GM19025 (cell line): ENCODE data around the gene MYL6B.
"Not testable (repeated sequence)": the region's sequence is repeated elsewhere in the genome, so short reads cannot be mapped to it uniquely, and the experiment has no call there.

ENCODE experiments used
- ATAC-seq: cut with Tn5 transposase; IDR thresholded peaks from one replicate; pipeline ENCODE4 v1.9.1; 2021; ENCODE audit warnings: mild to moderate bottlenecking, low read depth, moderate library complexity; ENCODE audit not compliant: unreplicated experiment

MYL6B gene

GRCh38 chr12:56163533-56164344 lies 11.4 kb downstream of the MYL6B start:
- no peak for ATAC-seq

DNA sequence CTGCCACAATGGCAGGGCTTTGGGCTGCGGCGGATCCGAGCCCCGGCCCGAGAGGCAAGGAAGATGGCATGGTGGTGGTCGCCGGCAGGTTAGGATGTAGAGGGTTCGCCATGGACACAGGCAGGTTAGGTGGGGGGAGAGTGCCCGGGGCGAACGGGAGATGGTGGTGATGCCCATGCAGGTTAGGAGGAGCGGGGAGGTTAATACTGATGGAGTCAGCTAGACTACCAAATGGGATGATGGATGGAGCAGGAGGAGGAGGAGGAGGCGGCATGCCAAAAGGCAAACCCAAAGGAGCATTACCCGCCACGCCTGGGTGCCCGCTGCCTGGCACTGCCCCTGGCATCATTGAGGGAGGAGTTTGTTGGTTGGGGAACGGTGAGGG lies 11.9 kb downstream of the MYL6B start:
- no peak for ATAC-seq

DNA sequence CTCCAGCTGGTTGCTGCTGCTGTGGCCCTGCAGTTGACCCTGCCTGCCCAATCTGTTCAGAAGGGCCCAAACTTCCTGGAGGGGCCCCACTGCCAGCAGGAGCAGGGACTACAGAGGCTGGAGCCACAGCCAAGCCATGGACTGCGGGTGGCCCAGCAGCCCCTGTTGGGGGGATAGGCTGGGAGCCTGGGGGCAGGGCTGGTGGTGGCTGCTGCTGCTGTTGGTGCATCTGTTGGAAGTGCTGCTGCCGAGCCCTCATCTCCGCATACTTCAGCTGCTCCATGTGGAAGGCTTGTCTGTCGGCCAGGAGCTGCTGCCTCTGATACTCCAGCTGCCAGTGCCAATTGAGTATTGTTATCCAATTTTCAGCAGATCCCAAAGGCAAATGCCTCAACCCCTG lies 13.0 kb downstream of the MYL6B start:
- ATAC-seq, result no peak

DNA sequence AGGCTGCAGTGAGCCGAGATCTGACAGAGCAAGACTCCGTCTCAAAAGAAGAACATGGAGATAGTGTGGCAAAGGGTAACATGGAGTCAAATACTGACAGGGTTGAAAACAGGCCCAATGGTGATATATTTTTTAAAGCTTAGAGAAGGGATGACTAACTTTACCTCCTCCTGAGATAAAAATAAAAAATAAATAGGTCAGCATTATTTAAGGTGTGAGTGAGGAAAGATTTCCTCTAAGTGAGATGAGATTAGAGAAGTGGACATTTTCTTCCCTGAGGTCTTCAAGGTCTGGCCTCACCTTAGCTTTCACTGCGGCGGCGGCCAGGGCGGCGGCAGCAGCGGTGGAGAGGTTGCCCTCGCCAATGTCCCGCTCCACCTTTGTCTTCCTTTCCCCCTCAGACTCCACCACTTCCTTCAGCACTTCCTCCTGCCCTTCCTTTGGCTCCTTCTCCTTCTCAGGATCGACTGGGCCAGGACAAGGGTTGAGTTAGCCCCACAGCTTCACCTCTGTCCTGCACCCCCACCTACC lies 16.9 kb downstream of the MYL6B start:
- ATAC-seq, result no peak

DNA sequence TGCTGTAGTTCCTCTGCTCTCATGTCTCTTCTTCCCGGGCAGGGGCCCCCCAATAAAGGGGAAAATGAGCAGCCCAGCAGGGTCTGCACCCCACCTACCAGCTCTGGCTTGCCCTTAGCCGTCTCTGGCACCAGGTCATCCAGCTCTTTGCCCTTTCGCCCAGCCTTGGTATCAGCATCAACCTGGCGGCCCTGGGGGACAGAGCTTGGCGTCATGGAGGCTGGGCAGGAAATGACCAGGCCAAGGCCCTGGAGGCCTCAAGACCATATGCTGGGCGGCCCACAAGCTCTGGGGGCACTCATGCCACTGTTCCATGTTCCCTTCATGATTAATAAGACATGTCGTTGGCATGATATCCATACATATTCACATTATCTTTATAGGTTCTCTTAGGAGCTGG lies 20.5 kb downstream of the MYL6B start:
- no peak for ATAC-seq

DNA sequence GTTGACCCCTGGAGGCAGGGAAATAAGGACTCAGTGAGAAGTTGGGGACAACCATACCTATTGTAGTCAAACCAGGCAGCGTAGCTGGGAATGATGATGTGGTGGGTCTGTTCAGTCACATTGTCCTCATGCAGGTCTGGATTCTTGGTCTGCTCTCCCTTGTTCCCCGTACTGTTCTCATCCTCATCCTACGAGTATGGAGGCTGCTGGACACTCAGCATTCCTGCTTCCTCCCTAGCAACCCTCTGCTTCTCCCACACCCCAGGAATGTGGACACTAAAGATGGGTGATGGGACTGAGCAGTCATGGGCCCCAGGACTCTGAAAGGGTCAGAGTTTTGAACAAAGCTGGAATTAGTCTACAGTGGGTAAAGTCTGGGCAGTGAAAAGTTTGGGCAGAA lies 26.0 kb downstream of the MYL6B start:
- no peak for ATAC-seq

GRCh38 chr12:56186957-56187356 lies 34.6 kb downstream of the MYL6B start:
- ATAC-seq, result no peak

DNA sequence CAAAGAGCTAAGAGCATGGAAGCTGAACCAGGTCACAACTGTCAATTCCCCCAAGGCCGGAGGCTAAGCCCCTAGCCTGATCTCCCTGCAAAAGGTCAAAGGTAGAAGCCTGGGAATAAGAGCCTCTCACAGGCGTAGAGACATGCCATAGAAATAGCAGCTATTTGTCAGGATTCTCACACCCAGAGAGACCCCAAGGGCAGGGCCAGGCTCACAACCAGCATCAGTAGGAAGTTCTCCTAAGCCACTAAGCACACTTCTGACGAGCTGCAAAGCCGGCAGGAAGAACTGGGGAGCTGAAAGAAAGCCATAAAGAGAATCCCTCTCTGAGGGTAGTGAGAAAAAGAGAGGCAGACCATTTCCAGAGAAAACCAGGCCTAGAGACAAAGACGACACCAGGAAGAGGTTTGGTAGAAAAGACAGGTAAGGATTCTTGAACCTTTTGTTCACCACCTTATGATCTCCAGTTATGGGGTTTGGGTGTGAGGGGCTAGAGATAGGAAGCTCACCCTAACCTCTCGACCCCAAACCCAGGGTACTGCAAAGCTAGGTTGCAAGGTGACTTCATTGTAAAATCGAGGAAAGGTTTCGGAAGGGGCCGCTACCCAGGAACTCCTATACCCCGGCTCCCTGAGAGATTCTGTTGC lies 35.9 kb downstream of the MYL6B start:
- no peak for ATAC-seq

- no peak for ATAC-seq
Measured at GRCh38 chr12:56188778-56189098, 36.4 kb downstream of the MYL6B start.

- peak; percentile 76 for ATAC-seq
Measured at GRCh38 chr12:56189099-56189917, 36.9 kb downstream of the MYL6B start, which contains the start of gene SMARCC2. Gene SMARCC2, minus strand, starts transcription at chr12:56189483. Its CDS starts 22 bp downstream, at chr12:56189461.

- peak; percentile 19 for ATAC-seq
Measured at GRCh38 chr12:56189918-56190694, 37.7 kb downstream of the MYL6B start.

- no peak for ATAC-seq
Measured at GRCh38 chr12:56190695-56191155, 38.3 kb downstream of the MYL6B start.

GRCh38 chr12:56192582-56192981 lies 40.2 kb downstream of the MYL6B start:
- no peak for ATAC-seq

DNA sequence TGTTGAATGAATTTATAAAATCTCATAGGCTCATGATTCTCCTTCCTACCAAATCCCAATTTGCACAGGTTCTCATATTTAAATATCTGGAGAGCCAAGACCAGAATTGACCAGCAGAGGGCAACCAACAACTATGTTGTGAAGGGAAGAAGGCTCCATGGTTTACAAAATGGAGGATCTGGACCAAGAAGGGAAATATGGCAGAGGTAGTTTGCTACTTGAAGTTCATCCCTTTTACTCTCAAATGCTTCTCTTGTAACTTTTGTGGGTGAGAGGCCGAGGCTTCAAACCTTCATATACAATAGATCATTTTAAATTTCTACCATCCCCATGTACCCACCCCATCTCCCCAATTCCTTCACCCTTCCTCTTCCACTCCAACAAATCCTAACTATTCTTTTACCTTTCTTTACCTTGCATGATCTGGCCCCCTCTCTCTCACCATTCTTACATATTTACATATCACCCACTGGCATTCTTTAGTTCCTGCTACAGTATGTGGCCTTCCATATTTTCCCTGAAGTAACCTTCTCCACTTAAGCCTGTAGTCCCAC lies 40.7 kb downstream of the MYL6B start:
- no peak for ATAC-seq

- not testable (repeated sequence) for ATAC-seq
Measured at GRCh38 chr12:56196818-56197550, 44.6 kb downstream of the MYL6B start.

DNA sequence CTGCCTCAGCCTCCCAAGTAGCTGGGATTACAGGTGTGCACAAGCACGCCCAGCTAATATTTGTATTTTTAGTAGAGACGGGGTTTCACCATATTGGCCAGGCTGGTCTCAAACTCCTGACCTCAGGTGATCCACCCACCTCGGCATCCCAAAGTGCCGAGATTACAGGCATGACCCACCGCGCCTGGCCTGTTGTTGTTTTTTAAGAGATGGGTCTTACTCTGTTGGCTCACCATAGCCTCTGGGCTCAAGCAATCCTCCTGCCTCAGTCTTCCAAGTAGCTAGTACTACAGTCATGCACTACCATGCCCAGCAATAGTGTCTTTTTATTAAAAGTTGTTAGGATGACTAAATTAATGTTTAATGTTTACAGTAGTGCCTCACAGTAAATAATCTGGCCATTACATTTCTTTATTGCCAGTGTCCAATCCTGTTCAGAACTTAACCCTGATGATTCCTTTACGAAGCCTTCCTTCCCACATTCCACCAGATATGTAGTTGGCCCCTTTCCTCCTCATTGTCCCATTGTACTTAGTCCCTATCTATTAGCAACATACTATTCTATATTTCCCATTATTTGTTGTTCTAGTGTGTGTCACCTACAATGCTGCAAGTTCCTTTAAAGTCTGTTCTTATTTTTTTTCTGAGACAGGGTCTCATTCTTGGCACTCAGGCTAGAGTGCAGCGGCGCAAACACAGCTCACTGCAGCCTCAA lies 45.7 kb downstream of the MYL6B start:
- ATAC-seq, result no peak

DNA sequence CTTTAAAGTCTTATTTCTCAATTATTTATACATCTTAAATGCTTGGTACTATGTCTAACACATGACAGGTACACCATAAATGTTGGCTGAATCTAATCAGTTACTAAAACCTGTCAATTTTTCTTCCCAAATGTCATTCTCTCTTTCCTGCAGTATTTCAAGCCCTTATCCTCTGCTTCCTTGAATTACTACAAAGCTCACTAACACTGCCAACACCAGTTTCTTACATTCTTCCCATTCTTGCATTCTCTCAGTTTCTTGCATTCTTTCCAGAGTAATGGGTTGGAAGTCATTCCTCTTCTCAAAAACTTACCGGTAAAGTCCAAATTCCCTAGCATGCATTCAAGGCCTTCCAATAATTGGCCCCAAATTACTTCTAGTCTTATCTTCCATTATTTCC lies 46.4 kb downstream of the MYL6B start:
- ATAC-seq, result no peak

DNA sequence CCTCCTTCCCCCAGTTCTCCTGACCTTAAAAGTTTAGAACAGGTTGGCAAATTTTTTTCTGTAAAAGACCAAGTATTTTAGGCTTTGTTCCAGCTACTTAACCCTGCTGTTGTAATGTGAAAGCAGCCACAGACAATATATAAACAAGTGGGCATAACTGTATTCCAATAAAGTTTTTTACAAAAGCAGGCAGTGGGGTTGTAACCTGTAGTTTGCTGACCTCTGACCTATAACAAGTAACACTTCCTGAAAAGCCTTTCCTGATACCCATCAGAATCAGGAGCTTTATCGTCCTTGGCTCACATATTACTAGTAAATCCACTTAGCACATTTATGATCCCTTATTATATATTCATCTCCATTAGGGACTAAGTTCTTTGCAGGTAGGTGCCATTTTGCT lies 50.0 kb downstream of the MYL6B start:
- ATAC-seq, result no peak

GRCh38 chr12:56202838-56203237 lies 50.5 kb downstream of the MYL6B start:
- ATAC-seq, result no peak
